ENCODE results near the gene GRIK2.

GRIK2 gene

DNA sequence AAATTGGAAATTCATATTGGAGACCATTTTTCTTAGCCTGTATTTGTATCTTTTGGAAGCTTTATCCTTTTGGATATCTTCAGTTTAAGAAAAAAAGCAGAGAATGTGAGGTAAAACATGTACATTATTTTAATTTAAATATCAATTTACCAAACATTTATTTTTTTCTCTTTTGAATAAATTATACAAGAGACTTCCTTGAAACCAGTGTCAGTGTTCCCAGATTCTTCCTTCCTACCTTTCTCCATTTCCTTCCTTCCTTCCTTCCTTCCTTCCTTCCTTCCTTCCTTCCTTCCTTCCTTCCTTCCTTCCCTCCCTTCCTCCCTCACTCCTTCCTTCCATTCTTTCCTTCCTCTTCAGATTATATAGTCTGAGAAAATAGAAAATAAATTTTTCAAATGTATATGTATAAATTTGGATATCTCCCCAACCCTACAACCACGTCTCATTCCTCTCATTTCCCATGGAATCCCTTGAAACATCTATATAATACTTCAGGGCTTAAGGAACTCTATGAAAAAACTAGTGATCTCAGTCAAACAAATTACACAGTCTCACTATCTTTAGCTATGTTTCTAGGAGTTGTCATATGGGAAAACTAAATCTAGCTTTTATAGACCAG lies 528.4 kb downstream of the GRIK2 start:
- DNase-seq: no peak

DNA sequence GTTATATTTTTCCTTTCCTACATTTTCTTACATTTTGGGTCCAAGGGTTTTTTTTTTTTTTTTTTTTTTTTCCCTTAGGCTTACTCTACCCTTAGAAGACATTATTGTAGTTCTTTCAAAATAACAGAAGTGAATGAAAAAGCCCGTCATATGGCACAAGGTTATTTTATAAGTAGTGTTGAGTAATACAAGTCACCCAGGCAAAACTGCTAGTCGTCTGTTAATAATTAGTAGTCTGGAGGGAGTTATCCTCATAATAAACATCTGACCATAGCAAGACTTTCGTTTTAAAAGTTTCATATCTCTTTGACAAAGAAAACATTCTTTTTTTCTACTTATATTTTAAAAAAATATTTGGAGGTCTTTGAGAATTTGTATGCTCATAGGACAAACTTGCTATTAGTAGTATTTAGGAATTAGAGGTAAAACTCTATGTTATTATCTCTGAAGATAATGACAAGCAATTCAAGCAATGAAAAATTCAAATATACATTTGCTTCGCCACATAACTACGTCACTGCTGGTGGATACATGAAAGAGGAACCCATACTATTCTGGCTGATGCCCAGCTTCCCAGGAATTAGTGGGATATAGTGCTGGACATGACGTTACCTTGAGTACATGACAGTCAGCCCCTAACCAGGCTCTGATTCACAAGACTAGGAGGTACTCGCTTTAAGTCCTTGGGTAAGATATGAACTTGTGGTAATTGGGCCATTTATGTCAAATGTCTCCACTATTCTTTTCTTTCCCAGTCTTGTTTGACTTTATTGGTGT lies 532.8 kb downstream of the GRIK2 start:
- DNase-seq: no peak

DNA sequence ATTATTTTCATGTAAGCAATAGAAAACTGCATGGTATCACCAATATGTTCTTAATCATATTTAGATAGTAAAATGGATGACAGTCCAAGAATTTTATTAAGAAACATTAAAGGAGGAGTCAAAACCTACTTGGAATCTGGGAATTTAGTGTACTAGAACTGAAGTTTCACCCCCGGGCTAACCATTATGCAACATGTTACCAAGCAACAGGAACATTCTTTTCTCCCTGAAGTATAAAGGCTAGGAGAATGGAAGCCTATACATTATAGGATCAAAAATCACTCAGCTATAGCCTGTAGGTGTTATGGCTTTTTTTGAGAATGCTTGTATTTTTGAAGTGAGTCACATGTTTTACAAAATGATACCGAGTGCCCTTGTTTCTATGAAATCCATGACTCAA lies 538.3 kb downstream of the GRIK2 start:
- no peak for DNase-seq

DNA sequence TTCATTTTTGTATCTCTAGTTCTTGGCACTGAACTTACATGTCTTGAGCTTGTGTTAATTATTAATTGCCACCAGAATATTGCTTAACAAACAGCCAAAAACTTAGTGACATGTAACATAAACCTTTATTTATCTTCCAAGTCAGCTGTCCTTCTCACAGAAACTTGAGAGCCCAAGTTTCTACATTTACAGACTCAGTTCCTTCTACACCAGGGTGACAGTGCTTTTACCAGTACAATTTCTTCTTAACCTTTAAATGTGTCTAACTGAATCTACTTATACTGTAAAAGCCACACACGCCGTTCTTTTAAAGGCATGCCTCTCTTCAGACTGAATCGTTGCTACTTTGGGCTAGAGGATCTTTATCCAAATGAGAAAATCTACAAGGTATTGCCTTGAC lies 539.2 kb downstream of the GRIK2 start:
- DNase-seq: no peak

DNA sequence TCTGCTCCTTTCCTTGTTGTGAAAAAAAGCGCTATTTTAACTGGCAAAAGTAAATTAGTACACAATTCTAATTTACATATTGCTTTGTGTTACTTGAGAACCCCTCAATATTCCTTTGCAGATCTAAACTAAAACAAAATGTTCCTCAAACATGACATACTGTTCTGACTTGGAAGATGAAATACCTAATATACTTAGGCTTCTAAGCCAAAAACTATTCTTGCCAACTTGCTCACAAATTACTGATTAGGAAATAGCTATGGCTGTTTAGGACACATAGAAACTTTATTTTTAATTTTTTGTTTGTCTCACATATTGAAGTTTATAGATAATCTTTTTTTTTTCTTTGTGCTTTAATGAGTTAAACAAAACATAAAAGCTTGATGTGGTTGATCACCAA lies 542.2 kb downstream of the GRIK2 start:
- DNase-seq: no peak

DNA sequence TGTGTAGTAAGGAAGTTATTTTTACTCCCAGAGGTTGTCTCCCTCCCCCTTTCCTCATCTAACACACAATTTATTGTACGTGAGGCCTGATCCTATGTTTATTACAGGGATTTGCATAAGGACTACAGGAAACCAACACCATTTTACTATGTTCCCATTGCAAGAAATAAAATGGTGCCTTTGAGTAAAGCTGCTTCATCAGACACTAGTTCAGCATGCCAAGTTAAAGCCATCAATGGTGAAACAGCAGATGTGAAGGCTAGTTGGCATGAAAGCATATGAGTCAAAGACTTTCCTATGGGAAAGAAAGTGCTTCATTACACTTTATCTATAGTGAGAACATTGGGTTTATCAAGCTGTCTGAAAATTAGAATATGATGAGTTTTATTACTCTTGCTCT lies 543.0 kb downstream of the GRIK2 start:
- no peak for DNase-seq

DNA sequence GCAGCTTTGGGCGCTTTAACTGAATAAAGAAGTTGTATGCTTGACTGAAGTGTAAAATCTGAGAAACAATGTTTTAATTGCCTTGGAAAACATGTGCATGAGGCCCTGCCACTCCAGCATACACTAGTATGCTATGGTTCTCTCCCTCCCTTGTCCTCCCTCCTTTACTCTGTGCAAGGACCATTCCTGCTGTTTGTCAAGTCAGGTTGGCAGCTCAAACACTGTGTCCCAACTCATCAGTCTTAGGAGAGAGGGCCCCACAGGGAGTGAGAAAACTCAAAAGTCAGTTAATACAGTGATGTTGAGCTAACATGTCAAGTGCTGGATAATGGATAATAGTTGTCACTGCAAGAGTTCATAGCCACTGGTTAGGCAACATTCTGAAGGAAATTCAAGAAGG lies 543.6 kb downstream of the GRIK2 start:
- DNase-seq: no peak

DNA sequence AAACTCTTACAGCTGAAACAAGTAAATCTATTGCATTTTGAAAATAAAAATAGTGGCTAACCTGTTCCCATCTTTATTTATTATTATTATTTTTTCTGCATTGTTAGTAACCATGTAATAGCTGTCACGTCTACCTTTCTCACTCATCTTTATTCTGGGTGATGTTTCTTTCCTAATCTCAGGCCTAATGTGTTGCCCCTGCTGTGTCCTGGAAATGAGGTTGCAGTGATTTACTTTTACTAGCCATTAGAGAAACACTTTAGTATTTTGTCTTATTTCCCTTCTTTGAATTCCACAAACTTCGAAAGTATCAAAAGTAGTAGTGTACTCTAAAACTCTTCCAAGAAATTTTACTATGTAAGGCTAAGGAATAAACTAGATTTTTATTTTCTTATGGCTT lies 546.9 kb downstream of the GRIK2 start:
- DNase-seq: no peak

DNA sequence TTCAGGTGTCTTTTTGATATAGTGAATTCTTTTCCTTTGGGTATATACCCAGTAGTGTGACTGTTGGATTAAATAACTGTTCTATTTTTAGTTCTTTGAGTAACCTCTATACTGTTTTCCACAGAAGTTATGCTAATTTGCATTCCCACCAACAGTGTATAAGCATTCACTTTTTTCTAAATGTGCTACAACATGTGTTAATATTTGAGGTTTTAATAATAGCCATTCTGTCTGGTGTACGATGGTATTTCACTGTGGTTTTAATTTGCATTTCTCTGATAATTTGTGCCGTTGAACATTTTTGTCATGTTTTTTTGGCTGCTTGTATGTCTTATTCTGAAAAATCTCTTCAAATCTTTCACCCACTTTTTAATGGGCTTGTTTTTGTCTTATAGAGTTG lies 563.5 kb downstream of the GRIK2 start:
- DNase-seq: no peak

DNA sequence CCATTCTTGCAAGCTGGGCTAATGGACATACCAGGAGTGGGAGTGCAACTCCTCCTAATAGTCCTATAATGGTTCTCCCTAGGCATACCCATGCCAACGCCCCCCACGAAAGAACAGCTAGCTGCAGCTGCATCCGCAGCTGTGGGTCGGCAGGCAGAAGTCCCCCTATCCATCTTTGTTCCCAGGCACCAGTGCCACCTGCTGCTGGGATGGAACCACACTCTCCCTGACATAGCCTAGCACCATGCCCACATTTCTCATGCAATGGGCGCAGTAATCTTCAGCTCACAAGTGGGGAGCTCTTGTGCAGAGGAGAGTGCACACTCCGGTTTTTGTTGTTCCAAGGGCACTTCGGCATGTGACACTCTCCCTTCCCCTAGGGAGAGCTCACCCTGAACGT lies 567.8 kb downstream of the GRIK2 start:
- DNase-seq: no peak

DNA sequence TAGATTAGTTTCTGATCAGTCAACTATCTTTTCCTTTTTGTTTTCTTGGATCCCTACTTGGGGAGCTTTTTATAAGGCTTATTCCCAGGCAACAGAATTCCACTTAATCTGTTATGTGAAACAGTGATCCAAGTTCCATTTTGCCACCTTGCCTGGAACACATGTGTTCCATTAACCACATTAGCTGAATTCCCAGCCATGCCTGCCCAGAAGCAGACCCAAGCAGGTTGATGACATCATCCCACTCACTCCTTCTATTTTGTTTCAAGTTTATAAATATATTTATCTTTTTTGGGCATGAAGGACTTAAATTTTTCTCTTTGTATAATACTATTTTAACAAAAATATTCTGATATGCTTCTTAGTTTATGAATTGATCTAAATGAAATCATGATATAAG lies 587.4 kb downstream of the GRIK2 start:
- DNase-seq: no peak

DNA sequence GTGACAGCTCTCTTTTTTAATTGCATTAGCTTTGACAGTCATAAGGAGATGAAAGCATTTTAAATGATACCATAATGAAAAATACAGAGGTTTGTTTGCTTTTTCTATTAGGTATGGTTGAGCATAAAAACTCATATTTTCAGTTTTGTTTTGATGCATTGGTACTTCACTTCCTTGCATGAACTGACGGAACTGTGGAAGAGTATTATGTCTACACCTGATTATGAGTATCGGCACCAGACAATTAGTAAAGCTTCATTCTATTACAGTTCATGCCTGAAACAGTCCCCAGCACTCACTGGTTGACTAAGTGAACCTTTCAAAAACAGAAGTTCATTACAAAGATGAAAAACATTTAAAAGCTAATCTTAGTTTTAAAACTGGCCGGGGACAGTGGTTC lies 593.0 kb downstream of the GRIK2 start:
- DNase-seq: no peak

DNA sequence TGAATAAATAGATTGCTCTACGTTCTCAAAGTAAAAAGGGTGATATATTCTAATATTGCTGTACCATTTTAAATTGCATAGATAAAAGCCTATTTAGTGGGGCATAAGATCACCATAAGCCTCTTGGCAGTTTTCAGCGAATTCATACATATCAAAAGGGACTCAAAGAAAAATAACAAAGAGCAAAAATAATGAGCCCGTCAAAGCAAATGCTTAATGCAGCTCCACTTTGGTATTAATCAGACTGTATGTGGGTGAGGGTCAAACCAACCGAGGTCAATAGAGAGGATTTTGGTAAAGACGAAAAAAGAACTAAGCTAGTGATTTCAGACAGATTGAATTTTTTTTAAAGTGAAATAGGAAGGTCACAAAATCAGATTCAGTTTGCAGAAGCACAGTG lies 598.8 kb downstream of the GRIK2 start:
- no peak for DNase-seq

DNA sequence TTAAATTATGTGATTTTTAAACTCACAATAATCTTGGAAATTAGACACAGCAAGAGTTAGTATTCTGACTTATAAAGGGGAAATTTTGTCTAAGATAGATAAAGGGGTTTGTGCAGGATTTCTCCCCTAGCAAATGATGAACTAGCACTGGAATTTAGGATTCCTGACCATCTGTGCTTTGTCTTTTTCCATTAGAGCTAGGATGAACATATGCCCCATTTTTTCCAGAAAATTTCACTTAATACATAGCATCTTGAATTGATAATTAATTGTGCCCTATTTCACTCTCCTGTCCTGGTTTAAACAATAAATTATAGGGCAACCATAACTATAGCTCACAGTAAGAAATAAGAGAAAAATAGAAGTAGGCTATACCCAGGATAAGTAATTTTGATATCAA lies 601.0 kb downstream of the GRIK2 start:
- DNase-seq: no peak

DNA sequence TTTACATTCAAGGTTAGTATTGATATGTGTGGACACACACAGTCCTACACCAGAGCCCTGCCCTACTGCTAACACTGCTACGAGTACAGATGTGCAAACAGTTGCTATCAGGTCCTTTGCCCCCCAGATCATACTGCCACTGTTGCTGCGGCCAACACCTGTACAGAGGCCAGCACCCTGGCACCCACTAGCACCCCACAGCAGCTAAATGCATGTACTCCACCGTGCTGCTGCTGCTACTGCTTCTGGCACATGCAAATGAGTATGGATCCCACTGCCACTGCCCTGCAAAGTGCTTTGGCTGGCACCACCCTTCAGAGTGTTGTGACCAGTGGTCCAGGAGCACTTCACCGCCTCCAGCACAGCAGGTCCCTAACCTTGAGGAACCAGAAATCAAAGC lies 621.9 kb downstream of the GRIK2 start:
- no peak for DNase-seq

DNA sequence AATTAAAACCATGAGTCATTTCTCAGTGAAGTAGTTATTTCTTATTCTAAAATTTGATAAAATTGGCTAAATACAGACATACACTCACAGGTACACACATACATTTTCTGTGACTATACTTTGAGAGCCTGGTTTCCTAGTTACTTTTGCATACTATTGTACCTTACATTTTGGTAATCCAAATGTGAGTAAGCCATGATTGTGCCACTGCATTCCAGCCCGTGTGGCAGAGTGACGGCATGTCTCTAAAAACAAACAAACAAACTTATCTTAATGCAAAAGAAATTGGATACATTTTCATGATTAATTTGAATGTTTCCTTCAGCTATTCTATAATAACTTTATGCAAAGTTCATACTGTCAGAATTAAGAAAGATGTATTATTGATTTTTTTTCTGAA lies 628.8 kb downstream of the GRIK2 start:
- no peak for DNase-seq

DNA sequence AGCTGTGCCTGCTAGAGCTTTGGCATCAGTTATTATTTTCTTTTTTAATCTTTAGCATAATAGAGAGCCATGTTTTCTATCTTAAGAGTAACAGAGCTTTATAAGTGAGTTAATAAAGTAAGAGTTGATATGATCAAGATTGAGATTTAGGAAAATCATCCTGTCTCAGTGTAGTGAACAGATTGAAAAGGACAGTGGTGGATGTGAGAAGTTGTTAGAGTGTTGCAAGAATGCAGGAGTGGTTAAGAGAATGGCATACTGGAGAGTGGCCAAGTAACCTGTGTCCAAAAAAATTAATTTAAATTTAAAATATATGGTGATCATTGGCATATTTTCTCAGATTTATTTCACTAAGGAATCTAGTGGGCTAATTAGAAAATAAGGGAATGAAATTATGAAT lies 629.3 kb downstream of the GRIK2 start:
- DNase-seq: no peak

DNA sequence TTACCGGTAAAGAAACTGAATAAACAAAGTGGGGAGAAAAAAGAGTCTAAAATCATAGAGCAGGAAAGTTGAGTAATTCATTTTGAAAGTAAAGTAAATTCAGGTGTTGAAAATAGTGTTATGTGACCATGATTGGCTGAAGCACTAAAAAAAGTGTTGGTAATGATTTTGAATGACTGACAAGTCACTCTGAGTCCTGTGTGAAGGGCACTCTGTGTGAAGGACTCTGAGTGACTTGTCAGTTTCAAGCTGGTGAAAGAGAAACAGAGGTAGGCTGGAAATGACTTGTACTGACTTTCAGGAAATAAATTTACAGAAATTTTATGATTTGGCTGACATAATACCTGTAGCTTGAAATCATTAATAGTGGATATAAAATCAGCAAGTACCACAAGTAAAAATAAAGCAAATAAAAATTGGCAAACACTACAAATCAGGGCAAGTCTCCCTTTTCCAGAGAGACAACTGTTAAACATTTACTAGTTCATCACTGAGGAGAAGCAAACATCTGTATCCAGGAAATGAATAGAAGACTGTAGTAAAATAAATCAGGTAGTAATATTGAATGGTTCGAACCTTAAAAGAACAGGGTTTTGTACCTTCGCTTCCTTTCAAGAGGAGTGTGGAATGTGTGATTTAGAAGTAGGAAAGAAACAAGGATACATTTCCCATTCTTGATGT lies 630.6 kb downstream of the GRIK2 start:
- no peak for DNase-seq

DNA sequence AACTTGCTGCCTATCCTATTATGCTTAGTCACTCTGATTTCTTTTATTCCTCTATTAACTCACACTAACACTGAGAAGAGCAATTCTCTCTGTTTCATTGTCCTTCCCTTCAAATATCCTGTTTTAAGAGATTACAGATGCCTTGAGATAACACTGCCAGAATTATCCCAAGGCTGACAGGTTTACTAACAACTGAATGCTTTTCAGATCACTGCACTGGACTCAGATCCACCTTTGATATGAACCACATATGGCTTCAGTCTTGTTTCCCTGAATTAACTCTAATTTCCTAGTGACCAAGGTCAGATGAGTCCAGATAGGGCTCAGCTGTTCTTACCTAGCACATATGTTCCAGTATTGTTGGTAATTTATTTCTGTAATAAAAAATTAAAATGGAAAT lies 633.1 kb downstream of the GRIK2 start:
- no peak for DNase-seq

DNA sequence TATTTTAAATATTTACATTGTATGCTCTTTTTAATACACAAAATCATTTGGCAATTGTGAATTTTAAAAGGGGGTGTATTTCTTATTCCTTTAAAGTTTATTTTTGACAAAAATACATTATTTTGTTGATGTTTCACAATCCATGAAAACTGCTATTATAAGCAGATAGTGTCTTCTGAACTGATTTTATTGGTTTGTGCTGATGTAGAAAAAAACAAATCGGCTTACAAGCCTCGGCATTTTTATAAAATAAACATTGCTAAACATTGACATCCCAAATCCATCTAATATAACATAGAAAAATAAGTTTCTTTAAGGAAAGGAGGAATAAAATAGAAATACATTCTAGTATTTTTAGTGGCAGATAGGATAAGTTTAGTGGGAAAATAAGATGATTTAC lies 634.7 kb downstream of the GRIK2 start:
- DNase-seq: no peak

DNA sequence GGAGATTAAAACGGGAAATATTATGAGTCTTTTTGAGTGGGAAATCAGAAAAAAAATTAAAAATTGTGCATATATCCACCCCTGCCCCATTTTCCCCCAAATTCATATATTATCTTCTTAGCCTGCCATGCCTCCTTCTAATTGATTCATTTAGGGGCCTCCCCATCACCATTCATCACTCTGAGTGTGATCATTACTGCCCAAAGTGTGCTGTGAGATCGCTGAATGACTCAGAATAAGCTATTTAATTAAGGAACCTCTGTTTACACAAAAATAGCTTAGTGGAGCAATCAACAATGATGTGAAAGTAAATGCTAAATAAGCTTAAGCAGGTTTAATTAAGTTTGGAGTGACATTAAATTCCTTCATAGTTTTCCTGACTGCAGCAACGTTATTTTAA lies 645.5 kb downstream of the GRIK2 start:
- DNase-seq: no peak

DNA sequence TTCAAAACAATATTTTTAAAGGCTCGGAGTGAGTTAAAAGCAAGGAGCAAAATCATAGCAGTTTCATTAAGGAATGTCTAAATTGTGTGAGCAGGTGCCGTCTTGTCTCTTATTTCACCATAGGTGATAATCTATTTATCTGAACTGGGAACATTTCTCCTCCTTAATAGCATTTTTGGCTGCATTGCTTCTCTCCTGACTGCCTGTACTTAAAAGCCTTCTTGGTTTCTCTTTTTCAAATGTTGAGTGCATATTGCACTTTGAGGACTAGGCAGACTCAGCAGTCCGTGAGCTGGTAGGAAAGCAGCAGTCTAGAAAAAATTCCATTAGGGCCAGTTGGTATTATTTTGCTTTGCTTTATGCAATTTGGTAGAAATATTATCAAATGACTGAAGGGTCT lies 645.9 kb downstream of the GRIK2 start:
- no peak for DNase-seq

DNA sequence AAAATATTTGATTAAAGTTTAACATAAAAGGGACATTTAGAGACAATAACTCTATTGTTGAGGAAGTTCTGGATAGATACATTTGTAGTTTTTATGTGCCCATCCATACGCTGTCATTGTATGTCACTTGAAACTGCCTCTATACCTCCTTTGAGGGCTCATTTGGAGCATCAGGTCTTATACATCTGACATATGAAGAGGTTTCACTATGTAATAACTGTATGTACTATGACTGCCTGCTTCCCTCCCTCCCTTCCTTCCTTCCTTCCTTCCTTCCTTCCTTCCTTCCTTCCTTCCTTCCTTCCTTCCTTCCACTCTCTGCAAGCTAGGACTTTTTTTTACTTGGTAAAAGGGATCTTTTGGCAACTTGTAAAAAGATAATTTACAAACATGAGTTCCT lies 657.5 kb downstream of the GRIK2 start:
- DNase-seq: no peak

DNA sequence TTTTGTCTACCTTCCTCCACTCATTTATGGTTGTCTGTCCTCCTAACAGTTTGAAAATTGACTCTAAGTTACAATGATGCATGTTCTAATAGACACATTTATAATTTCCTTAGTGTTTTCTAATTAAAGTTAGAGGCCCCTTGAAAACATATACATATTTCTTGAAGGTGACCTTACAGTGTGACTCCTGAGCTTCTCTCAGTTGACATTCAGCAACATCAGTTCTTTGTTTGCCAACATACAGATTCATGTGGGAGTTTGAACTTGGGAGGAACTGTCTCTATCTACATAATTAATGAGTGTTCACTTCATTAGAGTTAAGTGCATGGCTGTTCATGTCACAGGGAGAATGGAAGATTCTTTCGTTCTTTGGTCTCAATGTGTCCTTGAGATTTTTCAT lies 658.2 kb downstream of the GRIK2 start:
- DNase-seq: no peak

DNA sequence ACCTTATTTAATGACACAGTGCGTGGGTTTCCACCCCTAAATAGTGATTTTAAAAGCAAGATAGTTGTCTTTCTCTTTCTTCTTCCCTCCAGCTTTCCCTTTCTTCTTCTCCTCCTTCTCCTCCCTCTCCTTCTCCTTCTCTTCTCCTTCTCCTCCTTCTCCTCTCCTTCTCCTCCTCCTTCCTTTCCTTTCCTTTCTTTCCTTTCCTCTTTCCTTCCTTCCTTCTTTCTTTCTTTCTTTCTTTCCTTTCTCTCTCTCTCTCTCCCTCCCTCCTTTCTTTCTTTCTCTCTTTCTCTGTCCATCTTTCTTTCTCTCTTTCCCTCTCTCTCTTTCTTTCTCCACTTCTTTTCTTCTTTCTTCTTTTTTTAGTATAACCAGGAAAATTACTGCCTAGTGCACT lies 670.6 kb downstream of the GRIK2 start:
- no peak for DNase-seq

Measured in CD4-positive, alpha-beta T cell treated with Interferon alpha-2 for 1 hour (primary cell).